LoVo (cell line): Measurements from ENCODE around the gene MATN1.

Source experiments
- DNase-seq: peaks from one replicate; pipeline ENCODE4 v3.0.0-alpha.2; 2016; ENCODE audit warnings: low spot score

Gene MATN1

DNA sequence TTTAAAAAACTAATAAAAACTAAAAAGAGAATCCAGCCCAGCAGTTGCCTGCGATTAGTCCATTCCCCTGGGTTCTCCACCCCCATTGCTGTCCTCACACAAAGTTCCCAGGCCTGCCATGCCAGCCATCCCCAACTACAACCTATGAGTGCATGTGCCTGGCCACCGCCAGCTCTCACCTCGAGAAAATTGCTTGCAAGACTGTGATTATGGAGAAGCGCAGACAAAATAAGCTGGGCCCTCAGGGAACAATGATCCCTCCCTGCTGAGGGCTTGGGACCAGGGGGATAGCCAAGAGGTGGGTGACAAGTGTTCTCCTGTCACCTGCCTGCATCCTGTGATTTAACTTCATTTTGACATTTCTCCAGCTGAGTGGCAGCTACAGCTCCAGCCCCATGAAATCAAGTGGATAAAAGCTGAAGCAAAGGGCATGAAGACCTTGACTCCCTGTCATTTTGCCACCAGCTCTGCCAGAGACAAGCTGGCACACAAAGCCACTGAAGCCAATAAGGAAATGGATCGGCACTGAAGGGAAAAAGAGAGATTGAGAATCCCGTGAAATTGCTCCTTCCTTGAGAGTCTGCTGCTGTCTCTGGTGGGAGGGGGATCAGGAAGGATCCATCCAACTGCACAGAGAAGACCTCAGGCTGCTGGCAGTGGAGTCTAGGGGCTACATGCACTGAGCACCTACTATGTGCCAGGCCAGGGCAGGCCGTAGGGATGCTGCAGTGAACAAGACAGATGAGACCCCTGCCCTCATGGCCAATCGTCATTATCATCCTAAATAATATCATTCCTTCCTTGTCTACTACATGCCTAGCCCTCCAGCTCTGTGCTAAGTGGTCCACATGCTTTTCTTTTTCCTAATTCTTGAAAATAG lies 40.7 kb downstream of the MATN1 start:
- no peak for DNase-seq

DNA sequence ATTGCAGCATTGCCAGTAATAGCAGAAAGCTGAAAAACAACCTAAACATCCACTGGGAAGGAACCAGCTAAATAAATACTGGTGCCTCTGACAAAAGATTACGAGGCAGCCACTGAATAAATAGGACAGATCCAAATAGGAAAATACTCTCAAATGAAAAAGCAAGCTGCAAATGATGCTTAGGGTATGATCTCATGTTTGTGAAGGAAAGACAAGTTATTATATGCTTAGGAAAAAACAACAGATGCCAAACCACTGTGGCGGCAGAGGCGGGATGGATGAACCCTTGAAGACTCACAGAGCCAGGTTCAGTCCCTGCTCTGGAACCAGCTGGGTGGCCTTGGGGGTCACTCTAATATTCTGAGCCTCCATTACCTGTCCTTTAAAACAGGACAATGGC lies 41.6 kb downstream of the MATN1 start:
- no peak for DNase-seq

DNA sequence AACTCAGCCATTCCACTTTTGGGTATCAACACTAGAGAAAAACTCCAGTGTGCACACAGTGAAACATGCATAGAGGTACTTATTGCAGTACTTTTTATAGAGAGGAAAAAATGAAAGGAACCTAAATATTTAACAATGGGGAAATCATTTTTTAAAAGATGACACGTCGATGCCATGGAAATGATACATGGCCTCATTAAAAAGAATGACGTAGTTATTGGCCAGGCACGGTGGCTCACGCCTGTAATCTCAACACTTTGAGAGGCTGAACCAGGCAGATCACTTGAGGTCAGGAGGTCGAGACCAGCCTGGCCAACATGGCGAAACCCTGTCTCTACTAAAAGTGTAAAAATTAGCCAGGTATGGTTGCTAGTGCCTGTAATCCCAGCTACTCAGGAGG lies 42.5 kb downstream of the MATN1 start:
- DNase-seq: no peak

DNA sequence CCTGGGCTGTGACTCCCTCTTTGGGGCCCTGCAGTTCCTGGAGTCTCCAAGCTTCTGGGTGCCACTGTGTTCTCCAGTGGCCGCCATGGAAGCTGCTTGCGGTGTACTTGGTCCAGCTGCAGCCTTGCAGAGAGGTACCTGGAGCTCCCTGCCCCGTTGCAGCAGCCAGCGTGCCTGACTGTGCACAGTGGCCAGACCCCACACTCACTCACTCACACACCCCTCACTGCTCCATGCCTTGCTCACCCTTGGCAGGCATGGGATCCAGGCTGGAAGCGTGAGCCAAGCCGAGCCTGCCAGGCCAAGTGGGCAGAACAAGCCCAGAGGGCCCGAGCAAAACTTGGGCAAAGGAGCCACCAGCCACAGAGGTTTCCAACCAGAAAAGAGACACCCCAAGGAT lies 43.0 kb downstream of the MATN1 start:
- DNase-seq: no peak

DNA sequence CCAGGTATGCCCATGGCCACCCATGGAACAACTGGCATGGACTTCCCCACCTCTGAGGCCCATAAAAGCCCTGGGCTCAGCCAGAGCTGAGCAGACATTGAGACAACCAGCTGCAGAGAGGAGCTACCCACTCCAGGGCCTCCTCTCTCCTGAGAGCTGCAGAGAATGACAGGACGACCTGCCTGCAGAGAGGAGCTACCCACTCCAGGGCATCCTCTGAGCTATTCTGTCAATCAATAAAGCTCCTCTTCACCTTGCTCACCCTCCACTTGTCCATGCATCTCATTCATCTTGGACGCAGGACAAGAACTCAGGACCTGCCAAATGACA lies 43.4 kb downstream of the MATN1 start:
- no peak for DNase-seq

DNA sequence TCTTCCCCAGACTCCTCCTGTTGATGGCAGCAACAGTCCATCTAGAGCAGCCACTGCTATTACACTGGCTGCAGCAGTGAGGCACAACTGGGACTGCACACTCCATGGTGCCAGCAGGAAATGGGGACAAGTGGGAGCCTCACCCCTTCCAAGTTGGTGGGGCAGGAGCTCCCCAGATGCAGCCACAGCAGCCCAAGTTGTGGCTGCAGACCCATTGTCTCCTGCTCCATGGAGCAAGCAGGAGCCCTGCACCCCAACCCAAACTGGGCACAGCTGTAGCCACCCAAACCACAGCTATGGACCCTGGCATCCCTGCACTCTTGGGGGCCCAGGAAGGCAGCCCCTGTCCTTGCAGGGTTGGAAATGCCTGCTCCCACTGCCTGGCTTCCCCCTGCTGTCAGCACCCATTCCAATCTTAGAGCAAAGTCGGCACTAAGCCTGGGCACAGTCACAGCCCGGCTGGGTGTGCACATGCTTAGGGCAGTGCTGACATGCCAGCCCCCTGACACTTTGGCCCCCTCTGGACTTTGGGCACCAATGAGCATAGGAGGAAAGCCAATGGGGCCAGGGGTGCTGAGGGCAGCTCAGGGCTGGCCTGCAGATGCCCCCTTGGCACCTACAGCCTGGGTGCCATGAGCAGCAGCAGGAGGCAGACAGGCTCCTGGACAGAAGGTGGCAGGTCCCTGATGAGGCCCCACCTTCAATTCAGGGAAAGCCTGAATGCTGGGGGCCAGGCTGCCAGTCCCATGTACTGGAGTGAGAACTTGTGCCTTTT lies 44.0 kb downstream of the MATN1 start:
- DNase-seq: no peak

DNA sequence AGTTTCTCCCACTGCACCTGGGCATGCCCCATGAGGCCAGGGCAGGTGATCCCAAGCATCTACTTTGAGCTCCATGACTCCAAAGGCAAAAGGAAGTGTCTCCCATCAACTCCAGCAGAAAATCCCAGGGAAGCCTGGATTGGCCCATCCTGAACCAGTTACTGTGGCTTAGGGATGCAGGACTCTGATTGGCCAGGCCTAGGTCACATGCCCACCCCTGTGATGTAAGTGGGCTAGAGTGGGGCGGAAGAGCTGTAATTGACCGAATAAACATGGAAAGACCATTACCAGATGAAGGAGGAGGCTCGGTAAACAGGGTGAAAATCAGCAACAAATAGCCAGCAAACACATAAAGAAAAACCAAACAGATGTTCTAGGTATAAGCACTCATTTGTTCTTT lies 45.2 kb downstream of the MATN1 start:
- no peak for DNase-seq

GRCh38 chr1:30677471-30677870 lies 45.9 kb downstream of the MATN1 start:
- DNase-seq: no peak

DNA sequence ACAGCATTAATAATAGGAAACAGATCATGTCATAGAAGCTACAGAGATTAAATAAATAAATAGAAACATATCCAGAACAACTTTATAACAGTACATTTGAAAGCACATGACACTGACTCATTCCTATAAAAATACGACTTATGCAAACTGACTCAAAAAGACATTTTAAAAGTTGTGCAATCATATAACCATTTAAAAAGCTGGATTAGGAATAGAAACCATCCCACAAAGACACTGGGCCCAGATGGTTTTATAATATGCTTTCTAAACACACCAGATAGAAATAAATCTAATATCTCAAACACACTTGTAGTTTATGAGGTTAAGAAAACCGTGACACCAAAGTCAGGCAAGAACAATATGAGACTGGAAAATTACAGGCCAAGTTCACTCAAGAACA lies 47.6 kb downstream of the MATN1 start:
- DNase-seq: no peak

DNA sequence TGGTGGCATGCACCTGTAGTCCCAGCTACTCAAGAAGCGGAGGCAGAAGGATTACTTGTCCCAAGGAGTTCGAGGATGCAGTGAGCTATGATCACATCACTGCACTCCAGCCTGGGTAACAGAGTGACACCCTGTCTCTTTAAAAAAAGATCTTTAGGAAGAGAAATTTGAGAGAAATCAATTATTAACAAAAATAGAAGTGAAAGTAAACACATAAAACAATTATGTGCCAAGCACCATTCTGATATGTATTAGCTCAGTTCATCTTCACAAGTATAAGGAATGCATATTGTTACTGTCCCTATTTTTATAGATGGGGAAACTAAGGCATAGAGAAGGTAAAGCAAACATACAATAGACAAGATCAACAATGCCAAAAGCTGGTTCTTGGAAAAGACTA lies 48.1 kb downstream of the MATN1 start:
- no peak for DNase-seq

DNA sequence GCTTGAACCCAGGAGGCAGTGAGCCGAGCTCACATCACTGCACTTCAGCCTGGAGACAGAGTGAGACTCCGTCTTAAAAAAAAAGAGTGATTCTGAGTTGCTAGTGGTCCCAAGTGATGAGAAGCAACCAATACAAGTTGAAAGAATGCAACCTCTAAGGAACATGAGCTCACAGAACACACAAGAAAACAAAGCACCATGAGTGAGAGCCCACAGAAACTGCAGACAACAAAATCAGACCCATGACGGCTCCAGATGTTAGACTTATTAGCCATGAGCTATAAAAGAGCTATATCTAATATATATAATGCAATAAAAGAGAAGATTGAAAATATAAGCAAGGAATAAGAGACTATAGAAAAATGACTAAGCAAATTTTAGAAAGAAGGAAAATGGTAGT lies 50.0 kb downstream of the MATN1 start:
- DNase-seq: no peak

DNA sequence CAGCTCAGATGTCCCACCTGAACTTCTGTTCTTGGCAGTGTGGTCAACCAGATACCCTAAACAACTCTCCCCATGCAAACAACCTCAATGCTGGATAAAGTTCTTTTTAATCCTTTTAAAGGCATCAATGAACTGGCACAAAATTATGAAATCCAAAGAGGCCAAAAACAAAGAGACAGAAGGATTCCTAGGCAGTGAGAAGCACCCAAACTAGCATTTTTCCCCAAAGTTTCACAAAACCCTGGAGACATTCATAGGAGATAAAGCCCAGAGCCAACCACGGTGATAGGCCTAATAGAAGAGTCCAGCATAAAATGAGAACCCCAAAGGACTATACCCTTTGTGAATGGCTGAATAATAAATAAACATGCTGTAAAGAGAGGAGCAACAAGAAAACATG lies 50.7 kb downstream of the MATN1 start:
- no peak for DNase-seq

DNA sequence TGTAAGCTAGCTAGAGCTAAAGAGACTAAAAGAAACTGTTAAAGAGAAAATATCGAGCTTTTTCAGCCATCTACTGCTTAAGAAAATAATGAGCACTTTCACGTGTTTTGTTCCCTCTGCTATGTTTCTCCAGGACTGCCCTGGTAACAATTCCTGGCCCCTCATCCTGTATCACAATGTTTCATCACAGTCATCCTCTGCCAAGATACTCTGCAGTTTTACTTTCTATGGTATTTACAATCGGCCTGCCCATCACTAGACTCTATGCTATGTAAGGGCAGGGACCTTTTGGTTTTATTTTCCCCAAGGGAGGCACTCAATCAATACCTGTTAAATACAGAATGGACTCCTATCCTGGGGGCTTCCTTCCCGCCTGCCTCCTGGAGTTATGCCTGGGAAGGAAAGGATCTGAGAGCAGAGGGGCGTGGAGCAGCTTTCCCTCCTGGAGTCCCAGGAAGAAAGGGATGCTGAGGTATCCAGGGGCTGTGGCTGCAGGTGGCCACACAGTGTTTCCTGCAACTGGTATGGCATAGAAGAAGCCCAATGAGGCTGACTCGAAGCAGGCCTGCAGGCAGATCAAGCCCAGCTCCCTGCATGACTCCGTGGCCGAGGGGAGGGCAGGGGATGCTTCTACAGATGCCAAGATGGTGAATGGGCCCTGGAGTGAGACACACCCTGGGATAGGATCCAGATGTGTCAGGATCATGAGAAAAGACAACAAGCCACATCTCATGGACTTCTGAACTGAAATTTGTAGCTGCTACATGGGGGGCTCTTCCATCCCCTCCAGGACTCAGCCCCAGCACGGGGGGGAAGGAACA lies 52.9 kb downstream of the MATN1 start:
- no peak for DNase-seq

DNA sequence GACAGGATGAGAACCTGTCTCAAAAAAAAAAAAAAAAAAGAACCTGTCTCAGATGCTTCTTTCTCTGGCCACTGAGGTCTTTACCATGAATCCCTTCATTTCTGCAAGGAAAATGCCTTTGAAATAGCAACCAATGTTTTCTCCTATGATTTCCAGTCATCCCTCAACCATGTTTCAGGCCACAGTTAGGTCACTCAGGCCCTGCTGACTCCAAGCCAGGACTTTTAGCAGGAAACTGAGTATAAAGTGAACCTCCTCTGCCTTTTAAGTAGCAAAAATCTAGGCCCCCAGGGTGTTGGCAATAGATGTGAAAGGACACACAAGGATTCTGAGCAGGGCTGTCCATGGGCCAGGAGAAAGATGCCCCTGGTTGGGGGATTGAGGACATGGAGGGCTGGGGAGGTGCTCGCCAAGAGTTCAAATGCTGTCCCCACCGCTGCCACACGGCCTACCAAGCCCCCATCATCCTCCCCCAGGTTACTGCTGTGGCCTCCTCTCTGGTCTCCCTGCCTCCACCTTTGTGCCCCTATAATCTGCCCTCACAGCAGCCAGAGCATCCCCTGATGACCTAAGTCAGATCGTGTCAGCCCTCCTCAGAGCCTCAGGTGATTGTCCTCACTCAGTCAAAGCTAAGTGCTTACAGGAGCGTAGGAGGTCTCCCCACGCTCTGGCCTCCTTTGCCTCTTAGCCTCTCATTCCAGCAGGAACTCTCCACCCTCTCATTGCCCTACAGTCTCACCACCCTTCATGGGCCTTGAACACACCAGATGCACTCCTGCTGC lies 54.6 kb downstream of the MATN1 start:
- DNase-seq: no peak

DNA sequence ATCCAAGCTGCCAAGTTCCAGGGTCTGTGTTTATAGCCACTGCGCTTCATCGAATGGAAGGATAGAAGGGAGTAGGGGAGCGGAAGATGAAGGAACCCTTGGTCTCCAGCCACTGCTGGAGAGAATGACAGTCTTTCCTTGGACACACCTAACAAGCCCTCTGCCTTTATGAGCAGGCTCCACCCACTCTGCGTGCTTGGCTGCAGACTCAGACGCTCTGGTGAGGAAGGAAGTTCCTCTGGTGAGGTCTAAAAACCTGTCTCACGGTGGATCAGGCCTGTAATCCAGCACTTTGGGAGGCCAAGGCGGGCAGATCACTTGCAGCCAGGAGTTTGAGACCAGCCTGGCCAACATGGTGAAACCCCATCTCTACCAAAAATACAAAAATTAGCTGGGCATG lies 55.4 kb downstream of the MATN1 start:
- DNase-seq: peak; percentile 54

DNA sequence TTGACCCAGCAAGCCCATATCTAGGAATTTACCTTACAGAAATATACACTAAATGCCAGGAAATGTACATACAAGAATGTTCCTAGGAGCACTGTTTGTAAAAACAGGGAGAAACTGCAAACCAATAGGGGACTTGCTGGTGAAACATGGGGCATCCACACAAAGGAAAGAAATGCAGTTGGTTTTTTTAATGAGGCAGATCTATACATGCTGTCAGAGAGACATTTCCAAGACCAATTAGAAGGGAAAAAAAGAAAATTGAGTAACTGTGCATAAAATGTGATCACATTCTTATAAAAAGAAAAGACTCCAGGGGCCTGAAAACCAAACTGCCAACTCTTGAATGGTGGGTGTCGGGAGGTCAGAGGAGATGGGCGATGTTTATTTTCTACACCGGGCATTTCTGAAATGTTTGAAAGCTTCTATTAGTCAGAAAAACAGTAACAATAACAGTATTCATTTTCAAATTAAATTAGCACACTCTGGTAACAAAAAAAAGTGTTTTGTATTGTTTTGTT lies 56.6 kb downstream of the MATN1 start:
- no peak for DNase-seq

- DNase-seq: no peak
Observed at GRCh38 chr1:30665216-30666010, 58.0 kb downstream of the MATN1 start.

DNA sequence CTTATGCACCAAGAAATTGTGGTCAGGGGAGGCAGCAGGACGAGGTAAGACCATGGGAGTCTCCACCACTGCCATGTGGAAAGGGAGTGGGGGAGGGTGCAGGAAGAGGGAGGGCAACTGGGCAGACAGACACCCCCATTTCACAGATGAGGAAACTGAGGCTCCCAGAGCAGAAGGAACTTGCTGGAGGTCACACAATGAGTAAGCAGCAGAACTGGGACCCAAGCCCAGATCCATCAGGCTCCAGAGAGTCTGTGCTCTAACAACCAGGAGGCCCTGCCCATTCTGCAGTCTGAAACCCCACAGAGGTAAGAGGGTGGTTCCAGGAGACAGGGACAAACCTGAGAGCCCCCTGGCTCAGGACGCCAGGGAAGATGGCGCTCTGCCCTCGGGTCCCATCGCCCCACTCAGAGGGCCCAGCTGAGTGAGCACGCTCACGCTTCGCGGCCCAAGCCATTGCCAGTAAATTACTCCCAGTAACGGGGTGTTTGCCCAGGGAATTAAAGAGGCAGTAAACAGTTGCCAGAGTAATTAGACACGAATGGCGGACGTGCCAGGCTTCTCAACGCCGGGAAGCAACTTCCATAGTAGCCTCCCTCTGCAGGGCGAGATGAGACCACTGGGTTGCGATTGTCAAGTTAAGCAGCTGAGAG lies 59.2 kb downstream of the MATN1 start:
- DNase-seq: no peak

DNA sequence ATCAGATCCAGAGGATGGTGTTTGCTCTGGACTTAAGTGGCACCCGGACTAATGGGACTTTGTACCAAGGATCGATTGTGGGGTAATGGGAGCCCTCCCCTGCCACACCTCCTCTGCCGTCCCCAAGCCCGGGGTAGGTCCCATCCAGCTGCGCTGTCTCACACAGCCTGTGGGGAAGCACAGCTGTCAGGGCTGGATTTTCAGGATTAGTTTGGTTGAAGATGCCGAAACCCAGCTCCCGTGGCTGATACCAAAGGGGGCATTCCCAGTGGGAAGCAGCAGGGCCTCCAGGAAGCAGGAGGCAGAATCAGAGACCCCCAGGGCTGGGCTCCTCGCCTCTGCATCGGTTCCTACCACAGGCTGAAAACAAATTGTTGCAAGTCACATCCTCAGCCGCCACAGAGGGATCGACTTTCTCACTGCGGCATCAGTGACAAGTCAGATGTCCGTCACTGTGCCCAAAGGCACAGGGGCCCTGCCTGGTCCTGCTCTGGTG lies 59.7 kb downstream of the MATN1 start:
- DNase-seq: no peak

DNA sequence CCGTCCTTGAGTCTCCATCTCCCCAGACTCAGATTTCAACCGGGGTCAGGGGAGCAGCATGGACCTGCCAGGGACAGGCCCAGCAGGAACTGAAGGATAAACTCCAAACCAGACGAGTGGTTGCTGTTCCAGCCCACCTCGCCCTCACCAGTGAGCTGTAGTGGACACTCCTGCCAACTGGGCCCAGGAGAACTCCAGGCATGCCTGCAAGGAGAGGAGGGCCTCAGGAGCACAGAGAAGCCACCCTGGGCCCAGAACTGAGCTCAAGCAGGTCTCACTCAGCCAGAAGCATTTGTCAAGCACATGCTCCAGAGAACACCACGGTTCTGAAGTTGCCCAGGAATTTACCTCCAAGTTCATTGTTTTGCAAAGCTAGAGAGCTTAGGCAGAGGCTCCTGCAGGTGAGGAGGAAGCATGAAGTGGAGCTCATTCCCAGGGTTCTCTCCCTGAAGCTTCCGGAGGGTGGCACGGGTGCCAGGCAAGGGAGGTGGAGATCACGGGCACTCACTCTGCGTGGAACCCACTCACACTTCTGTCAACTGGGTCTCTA lies 61.0 kb downstream of the MATN1 start:
- no peak for DNase-seq
